Measurements from ENCODE around the gene LCP1.
A peak's percentile ranks its signal among the peaks of the same experiment; 100 is the strongest.
"Not testable (repeated sequence)": the region's sequence is repeated elsewhere in the genome, so short reads cannot be mapped to it uniquely, and the experiment has no call there.

Gene LCP1, protein sequence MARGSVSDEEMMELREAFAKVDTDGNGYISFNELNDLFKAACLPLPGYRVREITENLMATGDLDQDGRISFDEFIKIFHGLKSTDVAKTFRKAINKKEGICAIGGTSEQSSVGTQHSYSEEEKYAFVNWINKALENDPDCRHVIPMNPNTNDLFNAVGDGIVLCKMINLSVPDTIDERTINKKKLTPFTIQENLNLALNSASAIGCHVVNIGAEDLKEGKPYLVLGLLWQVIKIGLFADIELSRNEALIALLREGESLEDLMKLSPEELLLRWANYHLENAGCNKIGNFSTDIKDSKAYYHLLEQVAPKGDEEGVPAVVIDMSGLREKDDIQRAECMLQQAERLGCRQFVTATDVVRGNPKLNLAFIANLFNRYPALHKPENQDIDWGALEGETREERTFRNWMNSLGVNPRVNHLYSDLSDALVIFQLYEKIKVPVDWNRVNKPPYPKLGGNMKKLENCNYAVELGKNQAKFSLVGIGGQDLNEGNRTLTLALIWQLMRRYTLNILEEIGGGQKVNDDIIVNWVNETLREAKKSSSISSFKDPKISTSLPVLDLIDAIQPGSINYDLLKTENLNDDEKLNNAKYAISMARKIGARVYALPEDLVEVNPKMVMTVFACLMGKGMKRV

DNA sequence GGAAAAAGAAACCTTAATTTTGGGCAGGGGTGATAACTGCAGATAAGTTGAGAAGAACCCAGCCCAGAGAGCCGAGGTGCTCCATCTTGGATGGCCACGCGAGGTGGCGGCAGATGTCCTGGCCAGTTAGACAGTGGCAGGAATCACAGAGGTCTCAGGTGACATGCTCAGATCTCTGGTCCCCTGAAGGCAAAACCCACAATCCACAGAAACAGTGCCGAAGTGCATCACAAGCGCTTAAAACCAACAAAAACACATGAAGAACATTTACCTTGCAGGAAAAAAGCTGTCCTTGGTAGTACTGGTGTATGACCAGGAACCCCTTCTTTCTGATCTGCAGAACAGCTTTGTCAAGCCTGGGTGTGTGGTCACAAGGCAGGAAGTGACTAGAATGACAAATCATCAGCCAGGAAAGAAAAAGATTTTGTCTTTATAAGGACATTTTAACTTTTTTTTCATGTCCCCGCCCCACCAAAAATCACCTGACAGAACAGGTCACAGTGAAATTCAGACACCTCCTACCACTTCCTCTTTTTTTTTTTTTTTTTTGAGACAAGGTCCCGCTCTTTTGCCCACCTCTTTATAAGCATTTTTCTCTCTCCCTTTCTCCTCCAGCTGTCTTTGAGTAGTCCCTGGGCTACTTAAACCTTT, at the start of gene LCP1:
Gene LCP1, minus strand, starts transcription at position 338 of the 651 bp plus-strand sequence. CDS start 22,515 bp downstream, outside the sequence.
- peak; percentile 53 to 61 for DNase-seq (ENCODE audit: low read depth in 2 of 2, low spot score in 1 of 2)

DNA sequence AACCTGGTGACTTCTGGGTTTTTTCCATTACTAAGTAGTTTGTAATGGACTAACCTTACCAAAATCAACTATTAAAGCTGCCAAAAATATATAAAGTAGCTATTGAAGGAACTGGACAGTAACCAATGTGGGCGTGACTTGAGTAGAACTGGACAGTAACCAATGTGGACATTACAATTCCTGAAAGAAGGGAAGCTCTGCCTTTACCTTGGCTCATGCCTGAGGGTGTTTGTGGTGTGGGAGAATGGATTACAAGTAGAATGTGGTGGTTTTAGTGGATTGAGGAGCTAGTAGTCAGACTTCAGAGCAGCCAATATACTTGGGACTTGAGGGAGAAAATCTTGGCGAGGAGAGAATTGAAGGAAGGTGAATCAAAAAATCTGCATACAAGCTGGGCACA, 47.3 kb upstream of the LCP1 start:
- no peak for DNase-seq (ENCODE audit: low read depth in 2 of 2, low spot score in 1 of 2)

DNA sequence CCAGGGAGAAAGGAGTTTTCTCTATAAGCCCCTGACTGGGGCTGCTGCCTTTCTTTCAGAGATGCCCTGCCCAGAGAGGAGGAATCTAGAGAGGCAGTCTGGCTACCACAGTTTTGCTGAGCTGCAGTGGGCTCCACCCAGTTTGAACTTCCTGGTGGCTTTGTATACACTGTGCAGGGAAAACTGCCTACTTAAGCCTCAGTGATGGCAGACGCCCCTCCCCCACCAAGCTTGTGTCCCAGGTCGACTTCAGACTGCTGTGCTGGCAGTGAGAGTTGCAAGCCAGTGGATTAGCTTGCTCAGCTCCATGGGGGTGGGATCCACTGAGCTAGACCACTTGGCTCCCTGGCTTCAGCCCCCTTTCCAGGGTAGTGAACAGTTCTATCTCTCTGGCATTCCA, 38.3 kb upstream of the LCP1 start:
- DNase-seq (ENCODE audit: low read depth in 2 of 2, low spot score in 1 of 2), result not testable (repeated sequence)

DNA sequence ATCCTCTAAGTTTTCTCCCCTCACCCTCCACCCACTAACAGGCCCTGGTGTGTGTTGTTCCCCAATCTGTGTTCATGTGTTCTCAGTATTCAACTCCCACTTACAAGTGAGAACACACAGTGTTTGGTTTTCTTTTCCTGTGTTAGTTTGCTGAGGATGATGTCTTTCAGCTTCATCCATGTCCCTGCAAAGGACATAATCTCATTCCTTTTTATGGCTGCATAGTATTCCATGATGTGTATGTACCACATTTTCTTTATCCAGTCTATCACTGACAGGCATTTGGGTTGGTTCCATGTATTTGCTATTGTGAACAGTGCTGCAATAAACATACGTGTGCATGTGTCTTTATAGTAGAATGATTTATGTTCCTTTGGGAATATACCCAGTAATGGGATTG, 32.8 kb upstream of the LCP1 start:
- not testable (repeated sequence) for DNase-seq (ENCODE audit: low read depth in 2 of 2, low spot score in 1 of 2)

DNA sequence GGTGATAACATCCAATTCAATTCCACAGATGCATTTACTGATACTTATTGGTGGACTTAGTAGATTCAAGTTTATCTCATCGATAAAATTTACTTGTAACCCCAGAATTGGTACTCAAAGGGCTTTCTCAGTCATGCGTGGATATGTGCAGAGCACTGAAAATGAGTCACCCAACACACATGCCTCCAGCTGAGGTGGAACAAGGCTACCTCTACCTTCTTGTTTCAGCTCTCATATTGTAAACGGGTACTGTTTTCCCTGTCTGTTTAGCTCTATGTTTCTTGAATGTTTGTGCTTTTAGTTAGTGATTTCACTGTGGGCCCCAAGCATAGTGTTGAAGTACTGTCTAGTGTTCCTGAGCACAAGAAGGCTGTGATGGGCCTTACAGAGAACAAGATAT, 31.3 kb upstream of the LCP1 start:
- no peak for DNase-seq (ENCODE audit: low read depth in 2 of 2, low spot score in 1 of 2)

DNA sequence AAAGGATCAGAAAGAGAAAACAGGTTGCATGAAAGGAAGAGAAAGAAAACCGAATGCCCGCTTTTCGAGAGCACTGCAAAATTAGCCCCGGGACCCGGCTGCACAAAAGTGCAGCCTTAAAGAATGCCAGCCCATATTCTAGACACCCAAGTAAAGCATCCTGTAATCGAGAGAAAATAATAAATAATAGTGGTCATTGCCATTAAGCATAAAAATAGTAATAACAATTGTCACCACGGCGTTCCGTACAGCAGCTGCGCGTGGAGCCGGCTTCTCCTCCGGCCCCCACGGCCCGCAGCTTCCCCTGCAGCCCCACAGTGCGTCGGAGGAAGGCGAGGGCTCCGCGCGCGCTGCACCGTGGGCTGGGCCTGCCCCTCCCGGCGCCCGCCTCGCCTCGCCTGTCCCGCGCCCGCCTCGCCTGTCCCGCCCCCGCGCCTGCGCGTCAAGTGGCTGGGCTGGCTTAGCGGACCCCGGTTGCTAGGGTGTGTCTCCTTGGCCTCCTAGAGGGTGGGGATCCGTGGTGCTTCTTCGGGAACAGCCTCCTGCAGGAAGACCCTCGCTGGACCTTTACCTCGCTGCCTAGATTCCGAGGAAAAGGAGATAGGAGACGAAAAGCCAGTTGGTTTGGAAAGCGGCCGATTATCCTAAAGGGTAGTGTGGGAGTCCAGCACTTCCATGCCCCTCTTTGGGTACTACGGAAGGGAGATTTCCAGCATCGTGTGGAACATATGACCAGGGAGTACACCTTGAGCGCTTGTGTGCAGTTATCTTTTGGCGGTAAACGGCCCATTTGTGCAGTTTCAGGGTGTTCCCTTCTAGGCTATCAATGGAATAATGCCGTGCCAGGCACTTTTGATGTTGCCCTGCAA, 29.7 kb upstream of the LCP1 start, which contains the start of gene LRRC63:
Gene LRRC63, plus strand, starts transcription at position 446 of the 869 bp plus-strand sequence. CDS start 1,107 bp downstream, outside the sequence.
- DNase-seq (ENCODE audit: low read depth in 2 of 2, low spot score in 1 of 2), result peak; percentile 71

DNA sequence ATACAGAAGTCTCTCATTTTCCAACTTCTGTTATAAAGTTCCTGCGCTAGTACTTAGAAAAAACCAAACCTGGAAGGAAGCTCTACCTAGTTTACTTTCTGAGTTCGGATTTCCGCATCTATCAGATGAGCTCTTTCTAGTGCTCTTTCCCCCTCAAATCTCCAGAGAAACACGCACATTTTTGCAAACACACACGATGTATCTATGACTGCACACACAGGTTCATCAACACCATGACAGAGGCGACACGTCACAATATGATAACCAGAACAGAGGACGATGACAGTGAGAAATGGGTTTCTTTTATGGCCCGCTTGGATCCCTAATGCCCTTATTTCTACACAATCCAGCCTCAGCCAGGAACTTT, 29.1 kb upstream of the LCP1 start:
- no peak for DNase-seq (ENCODE audit: low read depth in 2 of 2, low spot score in 1 of 2)

DNA sequence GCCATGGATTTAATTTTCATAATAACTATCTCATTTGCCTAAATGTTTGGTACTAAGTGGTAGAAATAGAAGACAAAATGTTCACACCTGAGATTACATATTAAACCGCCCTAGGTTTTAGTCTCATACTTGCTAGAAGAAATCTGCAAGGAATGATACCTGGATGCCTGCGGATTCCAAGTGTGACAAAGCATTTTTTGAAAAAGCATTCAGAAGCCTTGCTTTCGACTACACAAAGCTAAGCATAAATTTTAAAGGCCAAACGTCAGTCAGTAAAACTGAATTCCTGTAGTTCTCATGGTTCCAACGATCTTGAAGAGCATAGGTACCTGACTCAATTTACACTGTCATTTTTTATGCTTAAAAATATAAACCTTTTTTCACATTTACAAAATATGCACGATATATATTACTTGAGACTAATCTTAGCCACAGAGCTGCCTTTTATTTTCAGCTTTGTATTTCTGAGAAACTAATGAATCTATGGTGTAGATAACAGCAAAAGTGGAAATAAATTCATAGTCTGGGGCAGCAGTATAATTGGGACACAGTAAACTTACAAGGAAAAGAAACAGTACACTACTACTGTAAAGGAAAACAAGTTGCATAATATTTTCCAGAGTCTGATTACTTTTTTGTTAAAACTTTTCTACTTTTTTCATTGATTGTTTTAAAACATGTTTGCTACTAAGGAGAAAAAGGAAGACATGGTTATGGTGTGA, 28.5 kb upstream of the LCP1 start:
- DNase-seq (ENCODE audit: low read depth in 2 of 2, low spot score in 1 of 2), result no peak

DNA sequence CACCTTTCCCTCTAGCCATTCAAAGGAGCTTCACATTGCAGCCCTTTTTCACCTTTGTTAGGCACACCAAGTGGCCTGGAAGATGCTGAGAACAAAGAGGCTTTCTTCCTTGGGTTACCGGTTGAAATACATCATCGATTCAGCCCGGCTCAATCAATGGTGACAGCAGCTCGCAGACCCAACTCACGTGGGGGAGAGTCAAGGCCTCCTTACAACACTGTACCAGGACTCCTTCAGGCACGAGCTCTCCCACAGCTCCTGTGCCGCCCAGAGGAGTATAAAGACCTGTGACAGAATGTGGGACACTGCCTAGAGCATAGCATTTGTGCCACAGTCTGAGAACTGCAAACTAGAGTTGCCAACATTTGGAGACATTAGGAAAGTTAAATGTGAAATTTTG, 25.9 kb upstream of the LCP1 start:
- DNase-seq (ENCODE audit: low read depth in 2 of 2, low spot score in 1 of 2), result no peak

DNA sequence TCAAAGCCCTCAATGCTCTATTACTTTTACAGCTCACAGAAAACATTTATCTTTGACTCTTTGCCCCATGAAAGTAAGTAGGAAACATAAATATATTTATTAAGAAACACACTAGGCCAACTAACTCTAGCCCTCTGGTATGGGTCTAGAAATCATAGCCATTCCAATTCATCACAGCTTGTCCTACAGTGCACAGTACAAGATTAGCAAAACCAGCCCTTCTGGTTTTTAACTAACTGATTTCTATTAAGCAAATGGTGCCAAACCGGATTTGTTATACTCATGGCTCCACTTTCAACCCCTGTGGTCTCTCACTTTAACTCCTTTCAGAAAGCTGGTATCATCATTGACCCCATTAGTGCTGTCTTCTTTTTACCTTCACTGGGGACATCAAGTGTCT, 24.2 kb upstream of the LCP1 start:
- no peak for DNase-seq (ENCODE audit: low read depth in 2 of 2, low spot score in 1 of 2)

DNA sequence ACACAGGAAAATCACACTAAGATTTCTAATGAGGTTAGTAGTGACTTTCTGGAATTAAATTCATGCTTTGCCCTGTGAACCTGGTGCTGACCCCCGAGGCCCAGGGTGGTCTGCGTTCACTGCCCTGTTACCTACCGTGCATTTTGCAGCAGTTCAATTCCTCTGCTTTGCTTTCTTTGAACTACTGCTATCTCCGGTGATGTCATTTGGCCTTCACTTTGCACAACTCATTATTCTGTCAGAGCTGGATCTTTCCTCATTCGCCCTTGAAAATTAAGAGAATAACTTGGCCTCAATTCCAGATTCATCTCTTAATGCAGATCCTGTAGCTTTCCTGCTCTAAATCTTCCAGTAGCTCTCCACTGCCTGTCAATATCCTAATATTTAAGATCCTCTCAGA, 21.0 kb upstream of the LCP1 start:
- DNase-seq (ENCODE audit: low read depth in 2 of 2, low spot score in 1 of 2), result no peak

DNA sequence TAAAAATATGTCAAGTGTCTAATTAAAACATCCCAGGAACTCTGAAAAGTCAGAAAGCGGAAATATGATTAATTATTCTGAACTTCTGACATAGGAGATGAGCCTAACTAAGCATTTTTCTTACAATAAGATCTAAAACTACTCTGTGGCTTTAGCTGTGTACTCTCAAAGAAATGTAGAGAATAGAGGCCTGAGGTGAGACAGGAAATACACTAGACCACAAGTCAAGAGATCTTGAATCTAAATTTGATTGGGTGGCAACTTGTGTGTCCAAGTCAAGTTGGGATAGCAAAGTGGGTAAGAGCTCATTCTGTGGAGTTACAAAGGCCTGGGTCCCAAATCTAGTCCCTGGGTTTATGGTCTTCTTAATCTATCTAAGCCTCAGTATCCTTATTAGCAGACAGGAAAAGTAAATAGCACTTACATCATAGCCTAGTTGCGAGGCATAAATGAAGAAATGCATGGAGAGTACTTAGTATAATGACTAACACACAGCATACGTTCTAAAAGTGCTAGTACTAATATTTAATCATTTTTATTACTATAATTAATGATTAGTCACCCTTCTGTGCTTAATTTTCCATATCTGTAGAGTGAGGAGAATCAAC, 20.3 kb upstream of the LCP1 start:
- DNase-seq (ENCODE audit: low read depth in 2 of 2, low spot score in 1 of 2), result no peak

DNA sequence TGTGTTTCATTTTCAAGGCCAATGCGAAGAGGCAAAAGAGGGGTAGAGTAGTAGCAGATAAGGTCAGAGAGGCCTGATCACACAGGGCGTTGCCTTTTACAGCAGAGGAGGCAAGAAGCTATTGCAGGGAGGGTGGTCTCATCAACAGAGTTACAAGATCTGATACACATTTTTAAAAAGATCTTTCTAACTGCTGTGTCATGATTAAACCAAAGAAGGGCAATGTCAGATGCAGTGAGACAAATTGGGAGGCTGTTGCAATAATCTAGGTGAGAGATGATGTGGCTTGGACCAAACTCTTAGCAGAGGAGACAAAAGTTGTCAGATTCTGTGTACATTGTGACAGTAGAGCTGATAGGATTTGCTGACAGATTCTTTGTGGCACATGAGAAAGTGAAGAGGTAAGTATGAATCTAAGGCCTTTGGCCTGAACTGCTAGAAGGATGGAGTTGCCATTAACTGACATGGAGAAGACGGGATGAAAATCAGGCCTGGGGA, 16.8 kb upstream of the LCP1 start:
- DNase-seq (ENCODE audit: low read depth in 2 of 2, low spot score in 1 of 2), result no peak

DNA sequence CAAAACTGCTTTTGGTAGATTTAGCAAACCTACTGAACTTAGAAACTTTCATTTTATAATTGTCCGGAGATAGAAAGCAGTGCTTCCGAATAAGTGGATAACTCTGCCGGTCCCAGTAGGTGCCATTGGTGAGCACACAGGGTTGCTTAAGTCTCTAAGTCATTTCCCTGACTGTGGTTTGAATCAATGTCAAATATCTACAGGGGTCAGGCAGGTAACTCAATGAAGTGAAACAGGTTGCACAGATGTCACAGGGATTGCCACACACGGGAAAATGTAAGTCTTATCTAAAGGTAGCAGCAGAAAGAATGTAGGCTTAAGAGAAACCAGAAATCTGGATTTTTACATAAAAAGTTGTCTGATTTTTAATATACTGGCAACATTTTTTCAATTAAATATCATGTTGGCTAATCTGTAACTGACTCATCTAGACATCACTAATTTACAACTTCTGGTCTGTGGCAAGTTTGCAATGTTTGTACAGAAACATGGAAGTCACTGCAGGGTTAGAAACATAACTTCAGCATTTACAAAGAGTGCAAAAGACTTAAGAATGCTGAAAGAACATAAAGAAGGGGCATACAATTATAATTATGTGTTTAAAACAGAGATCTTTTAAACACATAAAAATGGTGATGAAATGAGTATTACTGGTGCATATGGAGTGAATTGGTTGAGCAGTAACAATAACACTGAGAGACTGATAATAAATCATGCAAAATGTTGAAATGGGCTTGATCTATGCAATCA, 15.5 kb upstream of the LCP1 start:
- no peak for DNase-seq (ENCODE audit: low read depth in 2 of 2, low spot score in 1 of 2)

DNA sequence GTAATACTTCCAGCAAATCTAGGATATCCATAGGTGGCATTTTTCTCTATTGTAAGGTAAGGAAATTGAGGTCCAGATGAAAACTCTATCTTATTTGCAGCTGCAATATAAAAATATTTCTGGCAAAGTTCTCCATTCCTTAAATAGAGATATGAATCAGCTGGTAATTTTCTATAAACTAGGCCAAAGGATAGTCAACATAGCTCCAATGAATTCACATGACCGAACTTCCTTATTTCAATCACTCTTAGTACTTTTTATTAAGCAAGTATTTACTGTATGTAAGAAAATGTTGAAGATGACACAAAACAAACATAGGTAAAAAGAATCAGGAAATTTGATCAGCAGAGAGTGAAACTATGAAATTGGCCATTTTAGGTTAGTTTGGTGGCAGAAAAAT, 13.0 kb upstream of the LCP1 start:
- no peak for DNase-seq (ENCODE audit: low read depth in 2 of 2, low spot score in 1 of 2)

DNA sequence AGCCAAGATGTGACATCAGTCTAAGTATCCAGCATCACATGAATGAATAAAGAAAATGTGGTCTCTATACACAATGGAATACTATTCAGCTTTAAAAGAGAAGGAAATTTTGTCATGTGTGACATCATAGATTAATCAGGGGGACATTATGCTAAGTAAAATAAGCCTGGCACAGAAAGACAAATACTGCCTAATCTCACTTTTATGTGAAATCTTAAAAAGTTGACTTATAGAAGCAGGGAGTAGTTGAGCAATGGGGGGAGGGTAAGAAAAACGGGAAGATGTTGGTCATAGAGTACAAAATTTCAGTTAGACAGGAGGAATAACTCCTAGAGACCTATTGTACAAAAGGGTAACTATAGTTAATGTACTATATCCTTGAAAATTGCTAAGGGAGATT, 10.4 kb upstream of the LCP1 start:
- no peak for DNase-seq (ENCODE audit: low read depth in 2 of 2, low spot score in 1 of 2)

DNA sequence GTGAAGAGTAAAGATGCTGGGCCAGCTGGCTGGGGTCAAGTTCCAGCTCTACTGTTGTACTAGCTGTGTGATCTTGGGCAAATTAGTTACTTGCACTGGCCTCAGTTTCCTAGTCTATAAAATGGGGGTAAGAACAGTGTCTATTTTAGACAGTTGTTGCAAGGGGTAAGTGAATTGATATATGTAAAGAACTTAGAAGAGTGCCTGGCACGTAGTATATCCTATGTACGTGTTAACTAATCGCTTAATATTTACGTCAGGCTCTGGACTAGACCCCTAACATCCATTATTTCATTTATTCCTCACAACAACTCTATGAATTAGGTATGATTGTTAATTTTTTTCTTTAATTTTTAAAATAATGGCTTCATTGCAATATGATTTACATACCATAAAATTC, 3.7 kb upstream of the LCP1 start:
- no peak for DNase-seq (ENCODE audit: low read depth in 2 of 2, low spot score in 1 of 2)

DNA sequence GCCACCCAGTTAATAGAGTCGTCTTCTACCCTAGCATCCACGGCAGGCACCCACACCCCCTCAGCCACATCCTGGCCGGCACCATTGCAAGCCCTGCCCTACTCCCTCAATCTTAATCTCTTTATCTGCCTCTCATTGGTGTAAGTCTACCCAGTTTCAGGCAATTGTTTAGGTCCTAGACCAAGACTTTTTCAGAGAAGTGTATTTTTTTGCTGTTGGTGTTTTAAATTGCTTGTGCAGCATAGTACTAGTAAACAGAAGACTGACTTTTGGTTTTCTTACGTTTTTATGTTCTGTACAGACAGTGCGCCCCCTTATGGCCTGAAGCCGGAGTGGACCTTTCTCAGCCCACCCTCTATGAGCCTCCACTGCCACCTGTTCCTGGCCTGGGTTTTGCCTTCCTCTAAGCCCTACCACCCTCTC, 2.3 kb upstream of the LCP1 start:
- DNase-seq (ENCODE audit: low read depth in 2 of 2, low spot score in 1 of 2), result peak; percentile 60
